Lung (tissue), 12 donors: Measurements from ENCODE around the gene RPGRIP1L. TPM values are rescaled to one million over a fixed set of nuclear protein-coding genes. Genes with fewer than 3 reads are reported as not detected.

Experiments
- ATAC-seq: fragments of 200-7000 bp; cut with Tn5 transposase; one replicate; pipeline ENCODE4 v1.9.1; 2020; ENCODE audit warnings: moderate number of reproducible peaks; ENCODE audit not compliant: insufficient read depth, low FRiP score
- DNase-seq, 3 donors: peaks; one replicate each; pipeline ENCODE4 v3.0.0-alpha.2; 2013 to 2017
- H3K27ac ChIP-seq, 2 donors: one replicate each; pipeline ENCODE4 v1.5.1; 2013; ENCODE audit warnings: mild to moderate bottlenecking in 2 of 2, moderate library complexity in 2 of 2, control low read depth in 1 of 2, inconsistent platforms in 1 of 2, low read depth in 1 of 2, low read length in 1 of 2
- H3K27me3 ChIP-seq, 3 donors: one replicate each; pipeline ENCODE4 v1.5.1; 2013; ENCODE audit warnings: low read length in 2 of 3; ENCODE audit not compliant: control insufficient read depth in 3 of 3, insufficient read depth in 3 of 3
- H3K36me3 ChIP-seq, 4 donors: one replicate each; pipeline ENCODE4 v1.5.1; 2013; ENCODE audit warnings: low read length in 4 of 4, mild to moderate bottlenecking in 1 of 4, moderate library complexity in 1 of 4; ENCODE audit not compliant: control insufficient read depth in 4 of 4, insufficient read depth in 4 of 4
- H3K4me1 ChIP-seq, 5 donors: one replicate each; pipeline ENCODE4 v1.5.1; 2013; ENCODE audit warnings: low read length in 5 of 5, mild to moderate bottlenecking in 2 of 5, moderate library complexity in 1 of 5; ENCODE audit not compliant: control insufficient read depth in 5 of 5, insufficient read depth in 5 of 5
- H3K4me3 ChIP-seq: one replicate; pipeline ENCODE4 v1.5.1; 2013; ENCODE audit warnings: mild to moderate bottlenecking, control low read depth, moderate library complexity
- H3K9ac ChIP-seq, 2 donors: one replicate each; pipeline ENCODE4 v1.5.1; 2013; ENCODE audit warnings: low read length in 2 of 2, control low read depth in 1 of 2; ENCODE audit not compliant: insufficient read depth in 1 of 2
- H3K9me3 ChIP-seq, 4 donors: one replicate each; pipeline ENCODE4 v1.5.1; 2013; ENCODE audit warnings: low read length in 3 of 4, mild to moderate bottlenecking in 1 of 4, moderate library complexity in 1 of 4; ENCODE audit not compliant: control insufficient read depth in 4 of 4, insufficient read depth in 3 of 4
- CTCF ChIP-seq: IDR thresholded peaks from 2 replicates; pipeline ENCODE4 v1.5.1; 2012; ENCODE audit warnings: mild to moderate bottlenecking; ENCODE audit errors: control extremely low read depth, extremely low read depth
- WGBS, 2 donors: extraction: QIAGEN DNeasy Blood & Tissue Kit; methylation state at CpG; one replicate each; pipeline ENCODE4 v1.1.7; 2013; 5-methylcytosine and 5-hydroxymethylcytosine counted together
- polyA plus RNA-seq, 2 donors: library from polyadenylated mRNA; stranded (reverse); fragments of 200-250 nt; gene quantifications; one replicate each; pipeline ENCODE4 v1.2.1, GENCODE V29; 2013
- total RNA-seq, 2 donors: library from RNA; depleted of rRNA in 1 of 2; stranded (reverse); fragments of >200 nt in 1 of 2; gene quantifications; one replicate each; pipeline ENCODE4 v1.2.1, GENCODE V29; 2014 to 2021
- donor health status: control.
- donor health status: control.
- donor health status: Bipolar disorder and iron deficiency.
- donor health status: healthy.
- donor health status: DM: yes; HTN: yes; CAD: no.

RPGRIP1L gene
- total and polyA plus RNA-seq, 4 donors, result 2.2 to 17.9 (median 6.2) TPM

- H3K4me1 ChIP-seq, result no peaks in the 10 kb centered on the region
- H3K27ac ChIP-seq, result no peak overlapping the region
- no peak overlapping the region for H3K9ac ChIP-seq
- no peaks in the 10 kb centered on the region for H3K9me3 ChIP-seq
- no peaks in the 10 kb centered on the region for H3K36me3 ChIP-seq
- WGBS, 2 donors, result 93 to 97% methylated on average over 3 of the region's 3 CpGs
- H3K4me3 ChIP-seq, result no peak overlapping the region
- TF ChIP-seq CTCF, result no peak
- DNase-seq (no peak), ATAC-seq (no peak)
- no peaks in the 10 kb centered on the region for H3K27me3 ChIP-seq
Observed at GRCh38 chr16:53612003-53612402, 91.7 kb downstream of the RPGRIP1L start.

DNA sequence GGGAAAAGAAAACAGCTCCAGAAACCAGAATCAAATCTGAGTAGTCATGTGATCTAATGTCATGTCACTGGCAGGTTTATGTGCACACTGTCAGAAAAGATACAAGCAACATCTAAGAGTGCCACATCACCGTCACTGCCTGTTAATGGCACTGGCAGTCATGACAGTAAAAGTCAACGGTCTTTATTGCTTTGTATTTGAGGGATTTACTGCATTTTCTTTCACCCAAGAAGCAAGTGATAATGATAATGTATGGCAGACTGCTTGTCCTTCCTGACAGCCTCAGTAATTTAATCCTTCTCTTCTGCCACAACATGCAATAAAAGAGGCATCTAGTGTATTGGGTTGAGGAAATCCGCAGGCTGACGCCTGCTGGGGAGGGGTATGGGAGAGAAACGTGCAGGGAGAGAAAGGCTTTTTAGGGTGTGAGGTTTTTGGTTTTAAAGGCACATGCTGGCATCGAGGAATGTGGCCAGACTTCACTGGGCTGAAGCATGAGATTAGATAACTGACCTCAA is 92.4 kb downstream of the RPGRIP1L start:
- DNase-seq (no peak), ATAC-seq (no peak)
- Histone ChIP-seq H3K36me3 (no peaks in the 10 kb centered on the region), H3K4me3 (no peak overlapping the region), H3K9ac (no peak overlapping the region), H3K27me3 (no peaks in the 10 kb centered on the region), H3K4me1 (no peaks in the 10 kb centered on the region), H3K27ac (no peak overlapping the region), H3K9me3 (no peaks in the 10 kb centered on the region)
- TF ChIP-seq CTCF, result no peak
- WGBS, 2 donors, result 78 to 85% methylated on average over 6 of the region's 6 CpGs

DNA sequence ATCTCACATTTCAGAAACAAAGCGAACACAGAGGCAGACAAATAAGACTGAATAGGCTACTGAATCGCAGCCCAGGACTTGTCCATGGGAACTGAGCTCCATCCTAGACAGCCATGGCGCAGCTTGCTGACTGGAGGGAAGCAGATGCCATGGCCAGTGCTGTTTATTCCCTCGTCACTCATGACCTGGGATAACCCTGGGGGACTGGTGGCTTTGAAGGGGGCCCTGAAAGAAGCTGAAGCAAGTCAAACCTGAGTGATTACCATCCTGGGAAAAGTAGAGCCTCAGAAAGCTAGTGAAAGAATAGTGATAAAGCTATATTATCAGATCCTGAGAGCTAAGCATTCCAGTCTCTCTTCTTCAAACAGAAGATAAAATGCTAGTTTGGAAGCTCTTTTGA is 94.1 kb downstream of the RPGRIP1L start:
- 94 to 96% methylated on average over 4 of the region's 4 CpGs for WGBS, 2 donors
- Histone ChIP-seq H3K9me3 (no peaks in the 10 kb centered on the region), H3K36me3 (peaks cover 0 to 2% (median 0%) of the 10 kb centered on the region in 4 donors), H3K4me1 (no peaks in the 10 kb centered on the region), H3K4me3 (no peak overlapping the region), H3K27me3 (no peaks in the 10 kb centered on the region), H3K27ac (no peak overlapping the region), H3K9ac (no peak overlapping the region)
- ATAC-seq (no peak), DNase-seq (no peak)
- no peak for TF ChIP-seq CTCF

- ATAC-seq (no peak), DNase-seq (no peak)
- H3K27me3 ChIP-seq, result no peaks in the 10 kb centered on the region
- no peaks in the 10 kb centered on the region for H3K9me3 ChIP-seq
- no peaks in the 10 kb centered on the region for H3K4me1 ChIP-seq
- no peak overlapping the region for H3K4me3 ChIP-seq
- H3K36me3 ChIP-seq, result peaks cover 0 to 2% (median 0%) of the 10 kb centered on the region in 4 donors
- 87 to 92% methylated on average over 2 of the region's 2 CpGs for whole genome bisulfite sequencing, 2 donors
- H3K27ac ChIP-seq, result no peak overlapping the region
- no peak overlapping the region for H3K9ac ChIP-seq
- TF ChIP-seq CTCF, result no peak
Observed at GRCh38 chr16:53608094-53608493, 95.6 kb downstream of the RPGRIP1L start.
